WTC11 (cell line): ENCODE results near the gene SLC38A6. TPM values are rescaled to one million over a fixed set of nuclear protein-coding genes. Genes with fewer than 3 reads are reported as not detected.

ENCODE experiments used
- ATAC-seq: fragments of 200-7000 bp; cut with Tn5 transposase; 2 replicates; pipeline ENCODE4 v1.10.0; 2021; ENCODE audit warnings: mild to moderate bottlenecking, moderate library complexity
- CTCF ChIA-PET: fragments of 300-600 bp; sonication (Branson Sonifier 250); formaldehyde crosslinking; loops from one replicate; lab custom pipeline; 2021; ENCODE audit warnings: antibody characterized with exemption; lab: Charles Lee
- POLR2A ChIA-PET: fragments of 350-600 bp; sonication (Branson Sonifier 250); formaldehyde crosslinking; loops from one replicate; lab custom pipeline; 2021; ENCODE audit warnings: antibody characterized with exemption; lab: Charles Lee
- DNase-seq: peaks from one replicate; pipeline ENCODE4 v3.0.0; 2021; ENCODE audit warnings: low spot score
- H3K27ac Mint-ChIP-seq: 2 replicates; pipeline ENCODE4 v1.8.0; 2021; ENCODE audit warnings: mixed read lengths
- H3K27me3 Mint-ChIP-seq: 2 replicates; pipeline ENCODE4 v1.8.0; 2021; ENCODE audit warnings: low read depth, mild to moderate bottlenecking, moderate library complexity, mixed read lengths
- H3K36me3 Mint-ChIP-seq: 2 replicates; pipeline ENCODE4 v1.8.0; 2021; ENCODE audit warnings: mixed read lengths
- H3K4me1 Mint-ChIP-seq: 2 replicates; pipeline ENCODE4 v1.8.0; 2022; ENCODE audit warnings: mixed read lengths
- H3K4me3 Mint-ChIP-seq: 2 replicates; pipeline ENCODE4 v1.8.0; 2021; ENCODE audit warnings: mild to moderate bottlenecking, moderate library complexity, mixed read lengths
- H3K9me3 Mint-ChIP-seq: 2 replicates; pipeline ENCODE4 v1.8.0; 2021; ENCODE audit warnings: mixed read lengths
- ATF1 ChIP-seq: sonication (generic); formaldehyde crosslinking; IDR thresholded peaks from 2 replicates; pipeline ENCODE4 v1.8.1; 2023; ENCODE audit warnings: mild to moderate bottlenecking, moderate library complexity, missing genetic modification reagents
- CREM ChIP-seq: sonication (generic); formaldehyde crosslinking; IDR thresholded peaks from 2 replicates; pipeline ENCODE4 v1.8.1; 2022; ENCODE audit warnings: mild to moderate bottlenecking, missing genetic modification reagents, moderate library complexity
- ETV6 ChIP-seq: sonication (generic); formaldehyde crosslinking; IDR thresholded peaks from 2 replicates; pipeline ENCODE4 v1.8.1; 2022; ENCODE audit warnings: mild to moderate bottlenecking, missing genetic modification reagents
- GRHL2 ChIP-seq: fragments of 250-450 bp; sonication (Bioruptor Pico); IDR thresholded peaks from 2 replicates; pipeline ENCODE4 v1.8.0; 2022; ENCODE audit warnings: mild to moderate bottlenecking, moderate library complexity; ENCODE audit not compliant: insufficient replicate concordance, severe bottlenecking
- HMGA2 ChIP-seq: fragments of 250-450 bp; sonication (Bioruptor Pico); IDR thresholded peaks from 2 replicates; pipeline ENCODE4 v1.4.0; 2021; ENCODE audit warnings: mild to moderate bottlenecking, moderate library complexity
- JAZF1 ChIP-seq: fragments of 250-450 bp; sonication (Bioruptor Pico); IDR thresholded peaks from 2 replicates; pipeline ENCODE4 v1.9.0; 2021; ENCODE audit warnings: moderate library complexity, mild to moderate bottlenecking, inconsistent platforms
- MXD4 ChIP-seq: fragments of 250-450 bp; sonication (Bioruptor Pico); IDR thresholded peaks from 2 replicates; pipeline ENCODE4 v1.8.0; 2021; ENCODE audit warnings: mild to moderate bottlenecking, moderate library complexity, borderline replicate concordance
- NR3C1 ChIP-seq: sonication (generic); formaldehyde crosslinking; conservative IDR thresholded peaks from 2 replicates; pipeline ENCODE4 v1.8.1; 2023; ENCODE audit warnings: low read depth, mild to moderate bottlenecking, missing genetic modification reagents
- TEAD4 ChIP-seq: sonication (generic); formaldehyde crosslinking; IDR thresholded peaks from 2 replicates; pipeline ENCODE4 v1.8.0; 2022; ENCODE audit warnings: mild to moderate bottlenecking, missing genetic modification reagents
- ZNF263 ChIP-seq: sonication (generic); formaldehyde crosslinking; IDR thresholded peaks from 2 replicates; pipeline ENCODE4 v1.8.1; 2022; ENCODE audit warnings: low read depth, mild to moderate bottlenecking, moderate library complexity, missing genetic modification reagents
- ZNF317 ChIP-seq: sonication (generic); formaldehyde crosslinking; IDR thresholded peaks from 2 replicates; pipeline ENCODE4 v1.8.1; 2023; ENCODE audit warnings: low read depth, mild to moderate bottlenecking, moderate library complexity, missing genetic modification reagents, borderline replicate concordance
- ZNF671 ChIP-seq: fragments of 250-450 bp; sonication (Bioruptor Pico); IDR thresholded peaks from 2 replicates; pipeline ENCODE4 v1.8.0; 2021; ENCODE audit warnings: mild to moderate bottlenecking
- total RNA-seq: library from RNA; stranded (reverse); gene quantifications from 3 replicates; pipeline ENCODE4 v1.2.3, GENCODE V29; 2021
- TF ChIP-seq, protein P1 (sequence below): sonication (generic); formaldehyde crosslinking; IDR thresholded peaks from 2 replicates; pipeline ENCODE4 v1.8.0; 2023; ENCODE audit warnings: mild to moderate bottlenecking, missing genetic modification reagents
- TF ChIP-seq, protein P2 (sequence below): sonication (generic); formaldehyde crosslinking; IDR thresholded peaks from 2 replicates; pipeline ENCODE4 v1.8.1; 2022; ENCODE audit warnings: mild to moderate bottlenecking, missing genetic modification reagents, moderate library complexity, borderline replicate concordance
- TF ChIP-seq, protein P3 (sequence below): sonication (generic); formaldehyde crosslinking; IDR thresholded peaks from 2 replicates; pipeline ENCODE4 v1.8.1; 2023; ENCODE audit warnings: mild to moderate bottlenecking, missing genetic modification reagents
- TF ChIP-seq, protein P4 (sequence below): sonication (generic); formaldehyde crosslinking; IDR thresholded peaks from 2 replicates; pipeline ENCODE4 v1.8.0; 2022; ENCODE audit warnings: mild to moderate bottlenecking, missing genetic modification reagents
- TF ChIP-seq, protein P5 (sequence below): sonication (generic); formaldehyde crosslinking; IDR thresholded peaks from 2 replicates; pipeline ENCODE4 v1.8.1; 2022; ENCODE audit warnings: low read depth, missing genetic modification reagents, borderline replicate concordance
- TF ChIP-seq, protein P6 (sequence below): fragments of 250-450 bp; sonication (Bioruptor Pico); IDR thresholded peaks from 2 replicates; pipeline ENCODE4 v1.9.0; 2021; ENCODE audit warnings: mild to moderate bottlenecking, borderline replicate concordance
- TF ChIP-seq, protein P7 (sequence below): sonication (generic); formaldehyde crosslinking; IDR thresholded peaks from 2 replicates; pipeline ENCODE4 v1.8.0; 2022; ENCODE audit warnings: missing genetic modification reagents

SLC38A6 gene
- total RNA-seq, 1 experiment from 2014 or later, result 8.7 TPM

DNA sequence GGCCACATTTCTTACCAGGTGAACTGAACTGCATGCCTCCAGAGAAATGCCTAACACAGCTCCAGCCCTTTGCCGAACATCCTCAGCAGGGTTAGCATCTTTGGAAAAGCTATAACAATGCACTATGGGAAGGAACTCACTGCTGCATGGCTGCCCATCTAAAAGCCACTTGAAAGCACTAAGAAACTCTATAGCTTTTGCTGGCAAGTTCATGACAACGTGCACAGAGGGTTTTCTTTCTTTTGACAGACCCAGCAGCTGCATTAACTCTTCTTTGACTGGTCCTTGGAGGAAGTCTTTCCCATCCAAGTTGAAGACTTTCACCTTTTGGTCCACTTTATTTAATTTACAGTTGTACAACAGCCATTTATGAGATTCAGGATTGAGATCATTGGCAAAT, 5.5 kb upstream of the SLC38A6 start (continued):
- TF ChIP-seq, protein P1, sequence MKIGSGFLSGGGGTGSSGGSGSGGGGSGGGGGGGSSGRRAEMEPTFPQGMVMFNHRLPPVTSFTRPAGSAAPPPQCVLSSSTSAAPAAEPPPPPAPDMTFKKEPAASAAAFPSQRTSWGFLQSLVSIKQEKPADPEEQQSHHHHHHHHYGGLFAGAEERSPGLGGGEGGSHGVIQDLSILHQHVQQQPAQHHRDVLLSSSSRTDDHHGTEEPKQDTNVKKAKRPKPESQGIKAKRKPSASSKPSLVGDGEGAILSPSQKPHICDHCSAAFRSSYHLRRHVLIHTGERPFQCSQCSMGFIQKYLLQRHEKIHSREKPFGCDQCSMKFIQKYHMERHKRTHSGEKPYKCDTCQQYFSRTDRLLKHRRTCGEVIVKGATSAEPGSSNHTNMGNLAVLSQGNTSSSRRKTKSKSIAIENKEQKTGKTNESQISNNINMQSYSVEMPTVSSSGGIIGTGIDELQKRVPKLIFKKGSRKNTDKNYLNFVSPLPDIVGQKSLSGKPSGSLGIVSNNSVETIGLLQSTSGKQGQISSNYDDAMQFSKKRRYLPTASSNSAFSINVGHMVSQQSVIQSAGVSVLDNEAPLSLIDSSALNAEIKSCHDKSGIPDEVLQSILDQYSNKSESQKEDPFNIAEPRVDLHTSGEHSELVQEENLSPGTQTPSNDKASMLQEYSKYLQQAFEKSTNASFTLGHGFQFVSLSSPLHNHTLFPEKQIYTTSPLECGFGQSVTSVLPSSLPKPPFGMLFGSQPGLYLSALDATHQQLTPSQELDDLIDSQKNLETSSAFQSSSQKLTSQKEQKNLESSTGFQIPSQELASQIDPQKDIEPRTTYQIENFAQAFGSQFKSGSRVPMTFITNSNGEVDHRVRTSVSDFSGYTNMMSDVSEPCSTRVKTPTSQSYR (CRISPR knock-in tag), result no peak
- TF ChIP-seq, protein P2, sequence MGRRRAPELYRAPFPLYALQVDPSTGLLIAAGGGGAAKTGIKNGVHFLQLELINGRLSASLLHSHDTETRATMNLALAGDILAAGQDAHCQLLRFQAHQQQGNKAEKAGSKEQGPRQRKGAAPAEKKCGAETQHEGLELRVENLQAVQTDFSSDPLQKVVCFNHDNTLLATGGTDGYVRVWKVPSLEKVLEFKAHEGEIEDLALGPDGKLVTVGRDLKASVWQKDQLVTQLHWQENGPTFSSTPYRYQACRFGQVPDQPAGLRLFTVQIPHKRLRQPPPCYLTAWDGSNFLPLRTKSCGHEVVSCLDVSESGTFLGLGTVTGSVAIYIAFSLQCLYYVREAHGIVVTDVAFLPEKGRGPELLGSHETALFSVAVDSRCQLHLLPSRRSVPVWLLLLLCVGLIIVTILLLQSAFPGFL, result no peak
- no peak for TF ChIP-seq GRHL2 (CRISPR knock-in tag)
- TF ChIP-seq, protein P3, sequence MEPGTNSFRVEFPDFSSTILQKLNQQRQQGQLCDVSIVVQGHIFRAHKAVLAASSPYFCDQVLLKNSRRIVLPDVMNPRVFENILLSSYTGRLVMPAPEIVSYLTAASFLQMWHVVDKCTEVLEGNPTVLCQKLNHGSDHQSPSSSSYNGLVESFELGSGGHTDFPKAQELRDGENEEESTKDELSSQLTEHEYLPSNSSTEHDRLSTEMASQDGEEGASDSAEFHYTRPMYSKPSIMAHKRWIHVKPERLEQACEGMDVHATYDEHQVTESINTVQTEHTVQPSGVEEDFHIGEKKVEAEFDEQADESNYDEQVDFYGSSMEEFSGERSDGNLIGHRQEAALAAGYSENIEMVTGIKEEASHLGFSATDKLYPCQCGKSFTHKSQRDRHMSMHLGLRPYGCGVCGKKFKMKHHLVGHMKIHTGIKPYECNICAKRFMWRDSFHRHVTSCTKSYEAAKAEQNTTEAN (CRISPR knock-in tag), result no peak
- TF ChIP-seq, protein P4, sequence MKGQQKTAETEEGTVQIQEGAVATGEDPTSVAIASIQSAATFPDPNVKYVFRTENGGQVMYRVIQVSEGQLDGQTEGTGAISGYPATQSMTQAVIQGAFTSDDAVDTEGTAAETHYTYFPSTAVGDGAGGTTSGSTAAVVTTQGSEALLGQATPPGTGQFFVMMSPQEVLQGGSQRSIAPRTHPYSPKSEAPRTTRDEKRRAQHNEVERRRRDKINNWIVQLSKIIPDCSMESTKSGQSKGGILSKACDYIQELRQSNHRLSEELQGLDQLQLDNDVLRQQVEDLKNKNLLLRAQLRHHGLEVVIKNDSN, result no peak
- no peak for TF ChIP-seq CREM (CRISPR knock-in tag)

DNA sequence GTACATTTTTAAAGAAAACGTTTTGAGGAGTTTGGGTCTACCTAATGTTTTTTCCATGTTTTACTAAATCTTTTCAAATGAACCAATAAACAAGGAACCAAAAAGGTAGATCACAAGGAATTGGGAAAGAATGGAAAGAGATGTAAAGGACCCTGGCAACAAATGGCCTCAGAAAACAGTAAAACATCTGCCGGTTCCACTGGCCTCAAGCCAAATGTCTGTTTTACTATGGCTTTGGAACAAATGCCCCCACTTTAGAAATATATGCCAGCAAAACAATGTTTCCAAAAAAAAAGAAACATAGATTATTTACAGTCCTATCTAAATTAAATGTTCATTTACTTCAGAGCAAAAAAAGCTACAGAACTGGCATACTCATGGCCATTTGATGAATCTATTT, 3.2 kb upstream of the SLC38A6 start:
- no peak for ATAC-seq
- POLR2A ChIA-PET, result no interaction called here
- Mint-ChIP-seq H3K27me3 (no peaks in the 10 kb centered on the region), H3K4me1 (peaks cover 12% of the 10 kb centered on the region), H3K9me3 (no peaks in the 10 kb centered on the region), H3K27ac (no peak overlapping the region), H3K36me3 (peaks cover 28% of the 10 kb centered on the region), H3K4me3 (no peak overlapping the region)
- DNase-seq, result no peak
- CTCF ChIA-PET, result no interaction called here
- TF ChIP-seq ZNF263 (CRISPR knock-in tag) (no peak), NR3C1 (CRISPR knock-in tag) (no peak), ZNF671 (CRISPR knock-in tag) (no peak), ETV6 (CRISPR knock-in tag) (no peak), MXD4 (CRISPR knock-in tag) (no peak), TEAD4 (no peak), HMGA2 (no peak), JAZF1 (no peak), ATF1 (CRISPR knock-in tag) (no peak), ZNF317 (CRISPR knock-in tag) (no peak)
- TF ChIP-seq, protein P5, sequence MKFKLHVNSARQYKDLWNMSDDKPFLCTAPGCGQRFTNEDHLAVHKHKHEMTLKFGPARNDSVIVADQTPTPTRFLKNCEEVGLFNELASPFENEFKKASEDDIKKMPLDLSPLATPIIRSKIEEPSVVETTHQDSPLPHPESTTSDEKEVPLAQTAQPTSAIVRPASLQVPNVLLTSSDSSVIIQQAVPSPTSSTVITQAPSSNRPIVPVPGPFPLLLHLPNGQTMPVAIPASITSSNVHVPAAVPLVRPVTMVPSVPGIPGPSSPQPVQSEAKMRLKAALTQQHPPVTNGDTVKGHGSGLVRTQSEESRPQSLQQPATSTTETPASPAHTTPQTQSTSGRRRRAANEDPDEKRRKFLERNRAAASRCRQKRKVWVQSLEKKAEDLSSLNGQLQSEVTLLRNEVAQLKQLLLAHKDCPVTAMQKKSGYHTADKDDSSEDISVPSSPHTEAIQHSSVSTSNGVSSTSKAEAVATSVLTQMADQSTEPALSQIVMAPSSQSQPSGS, result no peak
- TF ChIP-seq, protein P4, result no peak
- TF ChIP-seq, protein P6, sequence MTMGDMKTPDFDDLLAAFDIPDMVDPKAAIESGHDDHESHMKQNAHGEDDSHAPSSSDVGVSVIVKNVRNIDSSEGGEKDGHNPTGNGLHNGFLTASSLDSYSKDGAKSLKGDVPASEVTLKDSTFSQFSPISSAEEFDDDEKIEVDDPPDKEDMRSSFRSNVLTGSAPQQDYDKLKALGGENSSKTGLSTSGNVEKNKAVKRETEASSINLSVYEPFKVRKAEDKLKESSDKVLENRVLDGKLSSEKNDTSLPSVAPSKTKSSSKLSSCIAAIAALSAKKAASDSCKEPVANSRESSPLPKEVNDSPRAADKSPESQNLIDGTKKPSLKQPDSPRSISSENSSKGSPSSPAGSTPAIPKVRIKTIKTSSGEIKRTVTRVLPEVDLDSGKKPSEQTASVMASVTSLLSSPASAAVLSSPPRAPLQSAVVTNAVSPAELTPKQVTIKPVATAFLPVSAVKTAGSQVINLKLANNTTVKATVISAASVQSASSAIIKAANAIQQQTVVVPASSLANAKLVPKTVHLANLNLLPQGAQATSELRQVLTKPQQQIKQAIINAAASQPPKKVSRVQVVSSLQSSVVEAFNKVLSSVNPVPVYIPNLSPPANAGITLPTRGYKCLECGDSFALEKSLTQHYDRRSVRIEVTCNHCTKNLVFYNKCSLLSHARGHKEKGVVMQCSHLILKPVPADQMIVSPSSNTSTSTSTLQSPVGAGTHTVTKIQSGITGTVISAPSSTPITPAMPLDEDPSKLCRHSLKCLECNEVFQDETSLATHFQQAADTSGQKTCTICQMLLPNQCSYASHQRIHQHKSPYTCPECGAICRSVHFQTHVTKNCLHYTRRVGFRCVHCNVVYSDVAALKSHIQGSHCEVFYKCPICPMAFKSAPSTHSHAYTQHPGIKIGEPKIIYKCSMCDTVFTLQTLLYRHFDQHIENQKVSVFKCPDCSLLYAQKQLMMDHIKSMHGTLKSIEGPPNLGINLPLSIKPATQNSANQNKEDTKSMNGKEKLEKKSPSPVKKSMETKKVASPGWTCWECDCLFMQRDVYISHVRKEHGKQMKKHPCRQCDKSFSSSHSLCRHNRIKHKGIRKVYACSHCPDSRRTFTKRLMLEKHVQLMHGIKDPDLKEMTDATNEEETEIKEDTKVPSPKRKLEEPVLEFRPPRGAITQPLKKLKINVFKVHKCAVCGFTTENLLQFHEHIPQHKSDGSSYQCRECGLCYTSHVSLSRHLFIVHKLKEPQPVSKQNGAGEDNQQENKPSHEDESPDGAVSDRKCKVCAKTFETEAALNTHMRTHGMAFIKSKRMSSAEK (CRISPR knock-in tag), result no peak
- TF ChIP-seq, protein P7, sequence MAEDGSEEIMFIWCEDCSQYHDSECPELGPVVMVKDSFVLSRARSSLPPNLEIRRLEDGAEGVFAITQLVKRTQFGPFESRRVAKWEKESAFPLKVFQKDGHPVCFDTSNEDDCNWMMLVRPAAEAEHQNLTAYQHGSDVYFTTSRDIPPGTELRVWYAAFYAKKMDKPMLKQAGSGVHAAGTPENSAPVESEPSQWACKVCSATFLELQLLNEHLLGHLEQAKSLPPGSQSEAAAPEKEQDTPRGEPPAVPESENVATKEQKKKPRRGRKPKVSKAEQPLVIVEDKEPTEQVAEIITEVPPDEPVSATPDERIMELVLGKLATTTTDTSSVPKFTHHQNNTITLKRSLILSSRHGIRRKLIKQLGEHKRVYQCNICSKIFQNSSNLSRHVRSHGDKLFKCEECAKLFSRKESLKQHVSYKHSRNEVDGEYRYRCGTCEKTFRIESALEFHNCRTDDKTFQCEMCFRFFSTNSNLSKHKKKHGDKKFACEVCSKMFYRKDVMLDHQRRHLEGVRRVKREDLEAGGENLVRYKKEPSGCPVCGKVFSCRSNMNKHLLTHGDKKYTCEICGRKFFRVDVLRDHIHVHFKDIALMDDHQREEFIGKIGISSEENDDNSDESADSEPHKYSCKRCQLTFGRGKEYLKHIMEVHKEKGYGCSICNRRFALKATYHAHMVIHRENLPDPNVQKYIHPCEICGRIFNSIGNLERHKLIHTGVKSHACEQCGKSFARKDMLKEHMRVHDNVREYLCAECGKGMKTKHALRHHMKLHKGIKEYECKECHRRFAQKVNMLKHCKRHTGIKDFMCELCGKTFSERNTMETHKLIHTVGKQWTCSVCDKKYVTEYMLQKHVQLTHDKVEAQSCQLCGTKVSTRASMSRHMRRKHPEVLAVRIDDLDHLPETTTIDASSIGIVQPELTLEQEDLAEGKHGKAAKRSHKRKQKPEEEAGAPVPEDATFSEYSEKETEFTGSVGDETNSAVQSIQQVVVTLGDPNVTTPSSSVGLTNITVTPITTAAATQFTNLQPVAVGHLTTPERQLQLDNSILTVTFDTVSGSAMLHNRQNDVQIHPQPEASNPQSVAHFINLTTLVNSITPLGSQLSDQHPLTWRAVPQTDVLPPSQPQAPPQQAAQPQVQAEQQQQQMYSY (CRISPR knock-in tag), result no peak
